Vagina (tissue), 2 donors: ENCODE results near the gene ENOX1.

Source experiments
- POLR2A ChIP-seq, 2 donors: fragments of 450-650 bp; IDR thresholded peaks; one replicate each; pipeline ENCODE4 v1.6.1; 2017; ENCODE audit warnings: antibody characterized with exemption in 2 of 2, mild to moderate bottlenecking in 2 of 2, moderate library complexity in 2 of 2
- POLR2AphosphoS5 ChIP-seq, 2 donors: sonication (generic); formaldehyde crosslinking; IDR thresholded peaks; one replicate each; pipeline ENCODE4 v1.9.0; 2017; ENCODE audit warnings: antibody characterized with exemption in 2 of 2, mild to moderate bottlenecking in 2 of 2, low read depth in 1 of 2; ENCODE audit not compliant: insufficient read depth in 1 of 2
- TF ChIP-seq, protein P1 (sequence below), 3 experiments: fragments of 450-650 bp in 2 of 3; fragments of 200-600 bp in 1 of 3; sonication (generic) in 1 of 3; IDR thresholded peaks; one replicate each; pipeline ENCODE4 v1.5.1; 2017 to 2019; ENCODE audit warnings: antibody characterized with exemption in 3 of 3, mild to moderate bottlenecking in 2 of 3, moderate library complexity in 2 of 3

DNA sequence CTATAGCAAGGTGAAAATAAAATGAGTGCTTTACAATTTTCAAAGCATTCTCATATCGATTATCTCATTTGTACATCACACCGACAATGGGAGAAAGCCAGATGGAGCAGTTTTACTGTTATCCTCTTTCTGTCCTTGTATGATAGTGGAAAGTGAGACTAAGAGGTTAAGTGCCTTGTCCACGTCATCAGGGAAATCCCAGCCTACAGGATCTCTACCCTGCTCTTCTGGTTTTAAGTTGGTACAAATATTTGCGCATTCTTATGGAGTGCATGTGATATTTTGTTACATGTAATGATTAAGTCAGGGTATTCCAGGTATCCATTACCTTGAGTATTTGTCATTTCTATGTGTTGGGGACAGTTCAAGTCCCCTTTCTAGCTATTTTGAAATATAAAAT, 12.4 kb upstream of the ENOX1 start:
- TF ChIP-seq, protein P1, sequence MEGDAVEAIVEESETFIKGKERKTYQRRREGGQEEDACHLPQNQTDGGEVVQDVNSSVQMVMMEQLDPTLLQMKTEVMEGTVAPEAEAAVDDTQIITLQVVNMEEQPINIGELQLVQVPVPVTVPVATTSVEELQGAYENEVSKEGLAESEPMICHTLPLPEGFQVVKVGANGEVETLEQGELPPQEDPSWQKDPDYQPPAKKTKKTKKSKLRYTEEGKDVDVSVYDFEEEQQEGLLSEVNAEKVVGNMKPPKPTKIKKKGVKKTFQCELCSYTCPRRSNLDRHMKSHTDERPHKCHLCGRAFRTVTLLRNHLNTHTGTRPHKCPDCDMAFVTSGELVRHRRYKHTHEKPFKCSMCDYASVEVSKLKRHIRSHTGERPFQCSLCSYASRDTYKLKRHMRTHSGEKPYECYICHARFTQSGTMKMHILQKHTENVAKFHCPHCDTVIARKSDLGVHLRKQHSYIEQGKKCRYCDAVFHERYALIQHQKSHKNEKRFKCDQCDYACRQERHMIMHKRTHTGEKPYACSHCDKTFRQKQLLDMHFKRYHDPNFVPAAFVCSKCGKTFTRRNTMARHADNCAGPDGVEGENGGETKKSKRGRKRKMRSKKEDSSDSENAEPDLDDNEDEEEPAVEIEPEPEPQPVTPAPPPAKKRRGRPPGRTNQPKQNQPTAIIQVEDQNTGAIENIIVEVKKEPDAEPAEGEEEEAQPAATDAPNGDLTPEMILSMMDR (IDR thresholded peaks at IDR 0.05), result no peak
- TF ChIP-seq POLR2AphosphoS5 (IDR thresholded peaks at IDR 0.05; ENCODE audit: insufficient read depth in 1 of 2, low read depth in 1 of 2) (no peak), POLR2A (IDR thresholded peaks at IDR 0.05) (no peak)
